Suprapubic skin (tissue), 4 donors: ENCODE results near the gene AIFM1.

Source experiments
- EP300 ChIP-seq: sonication (generic); formaldehyde crosslinking; IDR thresholded peaks from one replicate; pipeline ENCODE4 v1.6.1; 2017; ENCODE audit warnings: antibody characterized with exemption
- POLR2A ChIP-seq, 2 donors: fragments of 450-650 bp; IDR thresholded peaks; one replicate each; pipeline ENCODE4 v1.6.1; 2017; ENCODE audit warnings: antibody characterized with exemption in 2 of 2, mild to moderate bottlenecking in 2 of 2, moderate library complexity in 2 of 2
- POLR2AphosphoS5 ChIP-seq, 3 donors: sonication (generic); formaldehyde crosslinking; IDR thresholded peaks; one replicate each; pipeline ENCODE4 v1.6.1; 2017; ENCODE audit warnings: antibody characterized with exemption in 3 of 3
- TF ChIP-seq, protein P1 (sequence below), 2 donors: fragments of 200-600 bp in 1 of 2; fragments of 450-650 bp in 1 of 2; sonication (generic) in 1 of 2; IDR thresholded peaks; one replicate each; pipeline ENCODE4 v1.5.1; 2016 to 2019; ENCODE audit warnings: antibody characterized with exemption in 2 of 2, mild to moderate bottlenecking in 1 of 2, moderate library complexity in 1 of 2

DNA sequence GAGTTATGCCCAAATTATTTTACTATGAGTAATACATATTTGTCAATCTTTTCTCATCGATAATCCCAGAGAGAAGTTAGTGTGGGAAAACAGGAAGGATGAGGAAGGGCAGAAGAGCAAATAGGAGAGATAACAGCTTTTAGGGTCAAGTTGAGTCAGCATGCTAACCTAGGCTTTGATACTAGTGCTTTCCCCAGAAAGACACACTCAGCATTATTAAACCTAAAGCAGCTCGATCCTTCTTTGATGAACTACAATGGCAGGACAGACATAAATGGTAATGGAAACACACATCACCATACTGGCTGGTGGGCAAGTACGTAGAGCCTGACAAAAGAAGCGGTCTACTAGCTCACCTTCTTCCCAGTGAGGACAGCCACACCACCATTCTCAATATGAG lies 20.5 kb downstream of the AIFM1 start:
- TF ChIP-seq, protein P1, sequence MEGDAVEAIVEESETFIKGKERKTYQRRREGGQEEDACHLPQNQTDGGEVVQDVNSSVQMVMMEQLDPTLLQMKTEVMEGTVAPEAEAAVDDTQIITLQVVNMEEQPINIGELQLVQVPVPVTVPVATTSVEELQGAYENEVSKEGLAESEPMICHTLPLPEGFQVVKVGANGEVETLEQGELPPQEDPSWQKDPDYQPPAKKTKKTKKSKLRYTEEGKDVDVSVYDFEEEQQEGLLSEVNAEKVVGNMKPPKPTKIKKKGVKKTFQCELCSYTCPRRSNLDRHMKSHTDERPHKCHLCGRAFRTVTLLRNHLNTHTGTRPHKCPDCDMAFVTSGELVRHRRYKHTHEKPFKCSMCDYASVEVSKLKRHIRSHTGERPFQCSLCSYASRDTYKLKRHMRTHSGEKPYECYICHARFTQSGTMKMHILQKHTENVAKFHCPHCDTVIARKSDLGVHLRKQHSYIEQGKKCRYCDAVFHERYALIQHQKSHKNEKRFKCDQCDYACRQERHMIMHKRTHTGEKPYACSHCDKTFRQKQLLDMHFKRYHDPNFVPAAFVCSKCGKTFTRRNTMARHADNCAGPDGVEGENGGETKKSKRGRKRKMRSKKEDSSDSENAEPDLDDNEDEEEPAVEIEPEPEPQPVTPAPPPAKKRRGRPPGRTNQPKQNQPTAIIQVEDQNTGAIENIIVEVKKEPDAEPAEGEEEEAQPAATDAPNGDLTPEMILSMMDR (IDR thresholded peaks at IDR 0.05), result no peak
- TF ChIP-seq EP300, result no peak
- TF ChIP-seq POLR2AphosphoS5 (IDR thresholded peaks at IDR 0.05), result no peak
- TF ChIP-seq POLR2A (IDR thresholded peaks at IDR 0.05), result no peak
